HG02798 (cell line): Measurements from ENCODE around the gene KANK4.

Source experiments
- ATAC-seq: cut with Tn5 transposase; IDR thresholded peaks from one replicate; pipeline ENCODE4 v1.9.1; 2021; ENCODE audit warnings: mild to moderate bottlenecking; ENCODE audit not compliant: unreplicated experiment, poor library complexity

The KANK4 gene

GRCh38 chr1:62307895-62308492 is 11.2 kb downstream of the KANK4 start:
- ATAC-seq, result no peak

GRCh38 chr1:62307446-62307845 is 11.8 kb downstream of the KANK4 start:
- no peak for ATAC-seq

- no peak for ATAC-seq
Measured at GRCh38 chr1:62306065-62306464, 13.2 kb downstream of the KANK4 start.

- no peak for ATAC-seq
Measured at GRCh38 chr1:62304975-62305374, 14.3 kb downstream of the KANK4 start.

- no peak for ATAC-seq
Measured at GRCh38 chr1:62304515-62304914, 14.7 kb downstream of the KANK4 start.

GRCh38 chr1:62301726-62302390 is 17.4 kb downstream of the KANK4 start:
- ATAC-seq, result no peak

- no peak for ATAC-seq
Measured at GRCh38 chr1:62299426-62300200, 19.6 kb downstream of the KANK4 start.

GRCh38 chr1:62295921-62296491 is 23.2 kb downstream of the KANK4 start:
- no peak for ATAC-seq

GRCh38 chr1:62294261-62294660 is 25.0 kb downstream of the KANK4 start:
- no peak for ATAC-seq

- ATAC-seq, result no peak
Measured at GRCh38 chr1:62288662-62289061, 30.6 kb downstream of the KANK4 start.

- no peak for ATAC-seq
Measured at GRCh38 chr1:62288224-62288623, 31.0 kb downstream of the KANK4 start.

- ATAC-seq, result no peak
Measured at GRCh38 chr1:62286786-62287224, 32.4 kb downstream of the KANK4 start.

- no peak for ATAC-seq
Measured at GRCh38 chr1:62285984-62286785, 33.0 kb downstream of the KANK4 start.

GRCh38 chr1:62285440-62285839 is 33.8 kb downstream of the KANK4 start:
- ATAC-seq, result no peak

- no peak for ATAC-seq
Measured at GRCh38 chr1:62283986-62284385, 35.2 kb downstream of the KANK4 start.

GRCh38 chr1:62282909-62283755 is 36.1 kb downstream of the KANK4 start:
- no peak for ATAC-seq

GRCh38 chr1:62281922-62282555 is 37.2 kb downstream of the KANK4 start:
- ATAC-seq, result no peak

GRCh38 chr1:62280960-62281465 is 38.2 kb downstream of the KANK4 start:
- no peak for ATAC-seq

- no peak for ATAC-seq
Measured at GRCh38 chr1:62280150-62280549, 39.1 kb downstream of the KANK4 start.
